AG09309 (cell line): ENCODE measurements around the gene LDB2.

Experiments used
- DNase-seq: peaks from one replicate; pipeline ENCODE4 v3.0.0-alpha.2; 2010; ENCODE audit warnings: low read depth
- H3K4me3 ChIP-seq: 2 replicates; pipeline ENCODE4 v1.5.1; 2011; ENCODE audit warnings: mild to moderate bottlenecking, low read depth, low read length, moderate library complexity; ENCODE audit not compliant: control insufficient read depth
- TF ChIP-seq, protein P1 (sequence below): IDR thresholded peaks from 2 replicates; pipeline ENCODE4 v1.5.1; 2011; ENCODE audit warnings: mild to moderate bottlenecking, low read depth, low read length, inconsistent platforms; ENCODE audit not compliant: insufficient read depth, control insufficient read depth; ENCODE audit errors: missing control alignments

LDB2 gene

DNA sequence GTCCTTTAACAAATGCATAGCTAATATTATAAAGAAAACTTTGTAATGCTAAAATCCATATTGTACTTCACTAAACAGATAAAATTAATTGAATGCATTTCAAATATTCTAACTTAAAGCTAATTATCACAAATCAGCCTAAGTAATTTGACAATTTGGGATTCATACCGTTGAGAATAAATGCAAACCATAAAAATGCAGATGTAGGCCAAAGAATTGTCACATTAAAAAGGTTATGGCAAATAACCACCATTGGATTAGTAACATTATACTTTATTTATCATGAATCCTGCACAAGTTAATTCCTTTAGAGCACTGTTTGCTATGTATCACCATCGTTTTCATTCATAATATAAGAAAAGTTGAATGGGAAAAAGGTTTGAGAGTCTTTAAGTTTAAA, 301.0 kb downstream of the LDB2 start:
- TF ChIP-seq, protein P1, sequence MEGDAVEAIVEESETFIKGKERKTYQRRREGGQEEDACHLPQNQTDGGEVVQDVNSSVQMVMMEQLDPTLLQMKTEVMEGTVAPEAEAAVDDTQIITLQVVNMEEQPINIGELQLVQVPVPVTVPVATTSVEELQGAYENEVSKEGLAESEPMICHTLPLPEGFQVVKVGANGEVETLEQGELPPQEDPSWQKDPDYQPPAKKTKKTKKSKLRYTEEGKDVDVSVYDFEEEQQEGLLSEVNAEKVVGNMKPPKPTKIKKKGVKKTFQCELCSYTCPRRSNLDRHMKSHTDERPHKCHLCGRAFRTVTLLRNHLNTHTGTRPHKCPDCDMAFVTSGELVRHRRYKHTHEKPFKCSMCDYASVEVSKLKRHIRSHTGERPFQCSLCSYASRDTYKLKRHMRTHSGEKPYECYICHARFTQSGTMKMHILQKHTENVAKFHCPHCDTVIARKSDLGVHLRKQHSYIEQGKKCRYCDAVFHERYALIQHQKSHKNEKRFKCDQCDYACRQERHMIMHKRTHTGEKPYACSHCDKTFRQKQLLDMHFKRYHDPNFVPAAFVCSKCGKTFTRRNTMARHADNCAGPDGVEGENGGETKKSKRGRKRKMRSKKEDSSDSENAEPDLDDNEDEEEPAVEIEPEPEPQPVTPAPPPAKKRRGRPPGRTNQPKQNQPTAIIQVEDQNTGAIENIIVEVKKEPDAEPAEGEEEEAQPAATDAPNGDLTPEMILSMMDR, result no peak
- no peak overlapping the region for H3K4me3 ChIP-seq
- DNase-seq, result no peak

GRCh38 chr4:16596267-16596666, 302.2 kb downstream of the LDB2 start:
- H3K4me3 ChIP-seq, result no peak overlapping the region
- DNase-seq, result no peak
- TF ChIP-seq, protein P1, result no peak

GRCh38 chr4:16594128-16594527, 304.3 kb downstream of the LDB2 start:
- H3K4me3 ChIP-seq, result no peak overlapping the region
- TF ChIP-seq, protein P1, result no peak
- no peak for DNase-seq

GRCh38 chr4:16593386-16593785, 305.1 kb downstream of the LDB2 start:
- no peak overlapping the region for H3K4me3 ChIP-seq
- no peak for DNase-seq
- TF ChIP-seq, protein P1, result no peak

GRCh38 chr4:16591272-16591826, 307.1 kb downstream of the LDB2 start:
- TF ChIP-seq, protein P1, result no peak
- DNase-seq, result no peak
- H3K4me3 ChIP-seq, result no peak overlapping the region

DNA sequence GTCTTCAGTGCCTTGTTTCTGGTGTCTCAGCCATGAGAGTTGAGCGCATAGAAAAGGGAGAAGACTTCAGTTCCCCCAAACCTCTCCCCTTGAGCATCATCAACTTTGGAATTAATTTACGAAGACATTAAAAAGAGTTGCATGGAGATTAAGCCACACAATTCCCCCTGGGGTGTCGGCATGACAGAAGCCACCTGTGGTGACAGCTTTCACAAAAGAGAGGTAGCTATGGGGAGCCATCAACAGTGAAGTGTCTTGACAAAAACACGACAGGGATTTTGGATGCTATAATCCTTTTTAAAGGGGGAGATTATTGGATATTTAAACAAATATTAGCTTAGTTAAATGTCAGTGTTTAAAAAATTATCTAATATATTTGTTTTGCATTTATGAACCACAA, 307.6 kb downstream of the LDB2 start:
- no peak overlapping the region for H3K4me3 ChIP-seq
- no peak for DNase-seq
- TF ChIP-seq, protein P1, result no peak

DNA sequence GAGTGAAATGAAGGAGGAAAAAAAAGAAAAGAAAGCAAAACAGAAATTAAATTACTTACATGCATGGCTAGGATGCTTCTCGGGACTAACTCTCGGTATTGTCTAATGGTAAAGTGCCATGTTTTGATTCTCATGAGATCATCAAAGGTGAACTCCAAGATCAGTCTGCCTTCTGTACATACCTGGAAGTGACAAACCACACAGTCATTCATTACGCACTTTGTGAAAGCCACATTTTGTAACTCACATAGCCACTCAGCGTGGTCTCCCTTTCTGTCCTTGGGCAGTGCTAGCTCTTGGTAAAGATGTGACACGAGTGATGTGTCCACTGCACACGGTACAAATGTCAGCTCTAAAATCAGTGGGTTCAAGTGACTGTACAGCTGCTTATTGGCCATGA, 309.8 kb downstream of the LDB2 start:
- TF ChIP-seq, protein P1, result no peak
- DNase-seq, result no peak
- H3K4me3 ChIP-seq, result no peak overlapping the region
